Tibial artery (tissue), 4 donors: ENCODE results near the gene SLC39A11.
A peak's percentile ranks its signal among the peaks of the same experiment; 100 is the strongest.

Experiments
- DNase-seq, 2 donors: peaks; one replicate each; pipeline ENCODE4 v3.0.0-alpha.2; 2019
- H3K27ac ChIP-seq, 2 donors: fragments of 200-600 bp; sonication (generic) in 1 of 2; 1 replicate in 1 of 2; 2 replicates in 1 of 2; pipeline ENCODE4 v1.5.1; 2018 to 2019; ENCODE audit warnings: mild to moderate bottlenecking in 1 of 2
- H3K27me3 ChIP-seq, 2 donors: fragments of 200-600 bp; sonication (generic) in 1 of 2; one replicate each; pipeline versions ENCODE4 v1.5.1 to v1.6.0; 2016 to 2019
- H3K36me3 ChIP-seq, 3 donors: fragments of 200-600 bp; sonication (generic) in 2 of 3; one replicate each; pipeline ENCODE4 v1.5.1; 2016 to 2019; ENCODE audit warnings: mild to moderate bottlenecking in 2 of 3
- H3K4me1 ChIP-seq, 4 donors: fragments of 200-600 bp; sonication (generic) in 2 of 4; 1 replicate in 3 of 4; 2 replicates in 1 of 4; pipeline ENCODE4 v1.5.1; 2016 to 2019
- H3K4me3 ChIP-seq, 2 donors: fragments of 200-600 bp; sonication (generic) in 1 of 2; 1 replicate in 1 of 2; 2 replicates in 1 of 2; pipeline ENCODE4 v1.5.1; 2018 to 2019; ENCODE audit warnings: mild to moderate bottlenecking in 2 of 2
- H3K9me3 ChIP-seq, 3 donors: fragments of 200-600 bp; sonication (generic) in 1 of 3; one replicate each; pipeline ENCODE4 v1.5.1; 2016 to 2019
- CTCF ChIP-seq, 2 experiments: fragments of 200-600 bp in 1 of 2; fragments of 450-650 bp in 1 of 2; IDR thresholded peaks; one replicate each; pipeline ENCODE4 v1.5.1; 2017 to 2019; ENCODE audit warnings: antibody characterized with exemption in 2 of 2, mild to moderate bottlenecking in 1 of 2, moderate library complexity in 1 of 2
- intact Hi-C: fragments of 100-400 bp; cut with DNase I; formaldehyde crosslinking; loops from one replicate; pipeline ENCODE4 v1.15.0; 2023; ENCODE audit warnings: low total_unique reads

The SLC39A11 gene

GRCh38 chr17:73092523-73093135, at the start of gene SLC39A11:
Gene SLC39A11, minus strand, starts transcription at chr17:73092688. Its CDS starts 3,924 bp downstream, at chr17:73088764.
- Histone ChIP-seq H3K27ac (peak within 1 kb of the TSS; percentile 81 to 84), H3K4me1 (peaks cover 0 to 59% (median 43%) of the 10 kb centered on the region in 4 donors), H3K36me3 (peaks cover 3 to 11% (median 4%) of the 10 kb centered on the region in 3 donors), H3K9me3 (no peaks in the 10 kb centered on the region), H3K4me3 (peak within 1 kb of the TSS; percentile 61 to 78), H3K27me3 (no peaks in the 10 kb centered on the region)
- intact Hi-C loops, result loop anchor here (10.0 kb wide), 1 partner anchor 212 kb away; no protein-coding TSS in a partner anchor
- peak; percentile 93 to 97 for DNase-seq
- no peak for TF ChIP-seq CTCF (IDR thresholded peaks at IDR 0.05)

- H3K27ac ChIP-seq, result no peak overlapping the region
- no peak overlapping the region for H3K4me3 ChIP-seq
- intact Hi-C loops, result no loop called here
- H3K9me3 ChIP-seq, result no peaks in the 10 kb centered on the region
- peaks cover 0 to 4% of the 10 kb centered on the region in 2 donors for H3K27me3 ChIP-seq
- no peak for TF ChIP-seq CTCF (IDR thresholded peaks at IDR 0.05)
- no peaks in the 10 kb centered on the region for H3K4me1 ChIP-seq
- no peaks in the 10 kb centered on the region for H3K36me3 ChIP-seq
- no peak for DNase-seq
Observed at GRCh38 chr17:73141411-73141810, 48.9 kb upstream of the SLC39A11 start.

- Histone ChIP-seq H3K27ac (no peak overlapping the region), H3K4me1 (no peaks in the 10 kb centered on the region), H3K9me3 (no peaks in the 10 kb centered on the region), H3K36me3 (no peaks in the 10 kb centered on the region), H3K27me3 (peaks cover 0 to 4% of the 10 kb centered on the region in 2 donors), H3K4me3 (no peak overlapping the region)
- intact Hi-C loops, result no loop called here
- no peak for TF ChIP-seq CTCF (IDR thresholded peaks at IDR 0.05)
- DNase-seq, result no peak
Observed at GRCh38 chr17:73140566-73140965, 48.1 kb upstream of the SLC39A11 start.

GRCh38 chr17:73139296-73139695, 46.8 kb upstream of the SLC39A11 start:
- H3K27me3 ChIP-seq, result peaks cover 0 to 4% of the 10 kb centered on the region in 2 donors
- no peak overlapping the region for H3K4me3 ChIP-seq
- H3K4me1 ChIP-seq, result no peaks in the 10 kb centered on the region
- intact Hi-C loops, result no loop called here
- no peaks in the 10 kb centered on the region for H3K9me3 ChIP-seq
- no peak for TF ChIP-seq CTCF (IDR thresholded peaks at IDR 0.05)
- no peak for DNase-seq
- H3K27ac ChIP-seq, result no peak overlapping the region
- no peaks in the 10 kb centered on the region for H3K36me3 ChIP-seq

- Histone ChIP-seq H3K9me3 (no peaks in the 10 kb centered on the region), H3K36me3 (no peaks in the 10 kb centered on the region), H3K4me1 (no peaks in the 10 kb centered on the region), H3K27ac (no peak overlapping the region), H3K4me3 (no peak overlapping the region), H3K27me3 (peaks cover 0 to 4% of the 10 kb centered on the region in 2 donors)
- DNase-seq, result no peak
- no peak for TF ChIP-seq CTCF (IDR thresholded peaks at IDR 0.05)
- intact Hi-C loops, result no loop called here
Observed at GRCh38 chr17:73138541-73139138, 46.2 kb upstream of the SLC39A11 start.
